Spleen (tissue), 11 donors: ENCODE measurements around the gene KCNB1. TPM values are rescaled to one million over a fixed set of nuclear protein-coding genes. Genes with fewer than 3 reads are reported as not detected.

Experiments used
- DNase-seq: peaks from one replicate; pipeline ENCODE4 v3.0.0-alpha.2; 2020
- H3K27ac ChIP-seq, 8 donors: fragments of 200-600 bp; sonication (generic) in 7 of 8; 1 replicate in 4 of 8; 2 replicates in 4 of 8; pipeline versions ENCODE4 v1.5.0 to v1.8.0; 2016 to 2021; ENCODE audit warnings: inconsistent platforms in 4 of 8, mild to moderate bottlenecking in 4 of 8, moderate library complexity in 1 of 8
- H3K27me3 ChIP-seq, 7 donors: fragments of 200-600 bp; sonication (generic) in 6 of 7; replicated peaks in 1 of 7; 1 replicate in 4 of 7; 2 replicates in 3 of 7; pipeline versions ENCODE4 v1.5.0 to v1.8.0; 2016 to 2021; ENCODE audit warnings: inconsistent platforms in 3 of 7, mild to moderate bottlenecking in 1 of 7
- H3K36me3 ChIP-seq, 6 donors: fragments of 200-600 bp; sonication (generic) in 5 of 6; 1 replicate in 4 of 6; 2 replicates in 2 of 6; pipeline versions ENCODE4 v1.5.0 to v1.8.0; 2016 to 2021; ENCODE audit warnings: inconsistent platforms in 2 of 6
- H3K4me1 ChIP-seq, 6 donors: fragments of 200-600 bp; sonication (generic) in 5 of 6; 1 replicate in 3 of 6; 2 replicates in 3 of 6; pipeline versions ENCODE4 v1.5.0 to v1.8.0; 2016 to 2021; ENCODE audit warnings: inconsistent platforms in 3 of 6
- H3K4me3 ChIP-seq, 8 donors: fragments of 200-600 bp; sonication (generic) in 7 of 8; 1 replicate in 4 of 8; 2 replicates in 4 of 8; pipeline versions ENCODE4 v1.5.0 to v1.8.0; 2016 to 2021; ENCODE audit warnings: inconsistent platforms in 4 of 8, mild to moderate bottlenecking in 4 of 8, moderate library complexity in 2 of 8
- H3K9me3 ChIP-seq, 8 donors: fragments of 200-600 bp; sonication (generic) in 7 of 8; 1 replicate in 4 of 8; 2 replicates in 4 of 8; pipeline versions ENCODE4 v1.5.0 to v1.8.0; 2016 to 2021; ENCODE audit warnings: inconsistent platforms in 4 of 8
- POLR2A ChIP-seq, 3 donors: fragments of 450-650 bp; IDR thresholded peaks; one replicate each; pipeline ENCODE4 v1.5.1; 2017; ENCODE audit warnings: antibody characterized with exemption in 3 of 3, mild to moderate bottlenecking in 1 of 3
- POLR2AphosphoS5 ChIP-seq, 3 donors: sonication (generic); formaldehyde crosslinking; IDR thresholded peaks; one replicate each; pipeline ENCODE4 v1.5.1; 2017; ENCODE audit warnings: antibody characterized with exemption in 3 of 3
- WGBS, 5 donors: extraction: QIAGEN DNeasy Blood & Tissue Kit in 3 of 5; methylation state at CpG; one replicate each; pipeline versions ENCODE4 v1.1.5 to v1.1.7; 2013 to 2018; 5-methylcytosine and 5-hydroxymethylcytosine counted together
- intact Hi-C: fragments of 100-400 bp; cut with DNase I; formaldehyde crosslinking; loops from one replicate; pipeline ENCODE4 v1.15.0; 2023; ENCODE audit warnings: low total_unique reads
- polyA plus RNA-seq, 3 donors: library from polyadenylated mRNA; stranded (reverse); fragments of 200-250 nt; gene quantifications; one replicate each; pipeline ENCODE4 v1.2.1, GENCODE V29; 2013
- total RNA-seq, 7 donors: library from RNA; depleted of rRNA in 3 of 7; stranded (reverse); fragments of >200 nt in 3 of 7; fragmentation: NEBNext Ultra II Directional in 4 of 7; extraction: Animal tissue kit (Norgen Biotek cat#: 25700) in 4 of 7; gene quantifications; one replicate each; pipeline versions ENCODE4 v1.1.0 to v1.2.1, GENCODE V29; 2016 to 2021
- TF ChIP-seq, protein P1 (sequence below), 11 experiments: fragments of 200-600 bp in 7 of 11; fragments of 450-650 bp in 4 of 11; sonication (generic) in 4 of 11; IDR thresholded peaks in 8 of 11; conservative IDR thresholded peaks in 3 of 11; 1 replicate in 7 of 11; 2 replicates in 4 of 11; pipeline versions ENCODE4 v1.4.0 to v1.8.0; 2016 to 2021; ENCODE audit warnings: antibody characterized with exemption in 11 of 11, inconsistent platforms in 4 of 11, mild to moderate bottlenecking in 1 of 11
- donor health status: healthy with polysubstance abuse.
- donor health status: DM: no; HTN: no; CAD: no; lungs with moderate emphysema.
- donor health status: DM: no; HTN: no; CAD: no.
- donor health status: Bipolar disorder and iron deficiency.
- donor health status: healthy.
- donor health status: DM: no; HTN: no; CAD: no.
- donor health status: DM: yes; HTN: yes; CAD: no.

Gene KCNB1
- total and polyA plus RNA-seq, 10 donors = 0.02 to 3.2 (median 0.51) TPM

DNA sequence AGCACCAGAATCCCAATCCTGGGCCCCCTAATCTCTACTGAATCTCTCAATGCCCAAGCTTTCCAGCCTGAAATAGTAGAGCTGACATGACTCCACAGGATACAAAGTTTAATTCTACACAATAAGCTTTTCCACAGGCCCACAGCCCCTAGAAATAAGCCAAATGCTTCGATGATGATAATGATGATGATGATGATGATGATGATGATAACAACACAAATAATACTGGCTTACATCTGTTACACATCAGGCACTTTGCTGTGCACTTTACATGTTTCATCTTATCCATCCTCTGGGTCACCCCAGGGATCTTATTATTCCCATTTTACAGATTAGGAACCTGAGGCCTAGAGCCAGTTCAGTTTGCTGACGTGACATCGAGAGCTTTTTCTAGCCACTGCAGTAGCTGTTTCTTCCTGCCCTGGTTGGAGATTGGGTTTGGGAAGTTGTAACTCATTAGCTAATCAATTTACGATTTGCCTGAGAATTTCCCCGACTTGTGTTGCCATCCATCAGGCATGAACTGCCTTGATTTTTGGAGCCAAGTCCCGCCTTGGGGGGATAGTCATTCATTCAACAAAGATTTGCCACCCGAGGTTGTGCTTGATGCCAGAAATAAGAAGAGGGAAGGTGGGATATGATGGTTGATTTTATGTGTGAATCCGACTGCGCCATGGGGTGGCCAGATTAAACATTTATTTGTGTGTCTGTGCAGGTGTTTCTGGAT is 20.4 kb downstream of the KCNB1 start:
- TF ChIP-seq POLR2AphosphoS5 (IDR thresholded peaks at IDR 0.05) (no peak), POLR2A (IDR thresholded peaks at IDR 0.05) (no peak)
- TF ChIP-seq, protein P1, sequence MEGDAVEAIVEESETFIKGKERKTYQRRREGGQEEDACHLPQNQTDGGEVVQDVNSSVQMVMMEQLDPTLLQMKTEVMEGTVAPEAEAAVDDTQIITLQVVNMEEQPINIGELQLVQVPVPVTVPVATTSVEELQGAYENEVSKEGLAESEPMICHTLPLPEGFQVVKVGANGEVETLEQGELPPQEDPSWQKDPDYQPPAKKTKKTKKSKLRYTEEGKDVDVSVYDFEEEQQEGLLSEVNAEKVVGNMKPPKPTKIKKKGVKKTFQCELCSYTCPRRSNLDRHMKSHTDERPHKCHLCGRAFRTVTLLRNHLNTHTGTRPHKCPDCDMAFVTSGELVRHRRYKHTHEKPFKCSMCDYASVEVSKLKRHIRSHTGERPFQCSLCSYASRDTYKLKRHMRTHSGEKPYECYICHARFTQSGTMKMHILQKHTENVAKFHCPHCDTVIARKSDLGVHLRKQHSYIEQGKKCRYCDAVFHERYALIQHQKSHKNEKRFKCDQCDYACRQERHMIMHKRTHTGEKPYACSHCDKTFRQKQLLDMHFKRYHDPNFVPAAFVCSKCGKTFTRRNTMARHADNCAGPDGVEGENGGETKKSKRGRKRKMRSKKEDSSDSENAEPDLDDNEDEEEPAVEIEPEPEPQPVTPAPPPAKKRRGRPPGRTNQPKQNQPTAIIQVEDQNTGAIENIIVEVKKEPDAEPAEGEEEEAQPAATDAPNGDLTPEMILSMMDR (IDR thresholded peaks at IDR 0.05 in 8 of 11, conservative IDR thresholded peaks at IDR 0.05 in 3 of 11) = no peak
- WGBS, 5 donors = 79 to 88% (median 86%) methylated on average over 9 of the region's 9 CpGs

DNA sequence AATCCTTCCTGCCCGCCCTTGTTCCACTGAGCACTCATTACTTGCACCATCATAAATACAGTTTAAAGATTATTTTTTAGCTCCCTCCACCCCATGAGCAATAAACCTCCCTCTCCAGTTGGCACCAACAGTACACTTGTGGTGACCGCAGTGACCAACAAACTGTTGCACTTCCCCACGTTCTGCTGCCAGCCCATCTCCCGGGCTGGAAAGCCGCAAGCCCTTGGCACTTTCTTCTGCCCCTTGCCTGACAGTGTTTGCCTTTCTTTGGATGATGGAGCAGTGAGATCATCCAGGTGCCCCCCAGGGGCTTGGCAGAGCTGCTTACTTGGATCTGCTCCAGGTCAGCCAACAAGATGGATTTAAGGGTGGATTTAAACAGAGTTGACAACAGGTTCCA is 21.6 kb downstream of the KCNB1 start:
- DNase-seq = no peak
- intact Hi-C loops = no loop called here
- WGBS, 5 donors = 83 to 89% (median 85%) methylated on average over 5 of the region's 5 CpGs

More for the DNA sequence above, 20.4 kb downstream of the KCNB1 start:
- Histone ChIP-seq H3K4me3 (no peak overlapping the region), H3K27me3 (peaks cover 0 to 14% (median 0%) of the 10 kb centered on the region in 7 donors), H3K4me1 (no peaks in the 10 kb centered on the region), H3K9me3 (no peaks in the 10 kb centered on the region), H3K36me3 (no peaks in the 10 kb centered on the region), H3K27ac (no peak overlapping the region)
- intact Hi-C loops = no loop called here
- no peak for DNase-seq

DNA sequence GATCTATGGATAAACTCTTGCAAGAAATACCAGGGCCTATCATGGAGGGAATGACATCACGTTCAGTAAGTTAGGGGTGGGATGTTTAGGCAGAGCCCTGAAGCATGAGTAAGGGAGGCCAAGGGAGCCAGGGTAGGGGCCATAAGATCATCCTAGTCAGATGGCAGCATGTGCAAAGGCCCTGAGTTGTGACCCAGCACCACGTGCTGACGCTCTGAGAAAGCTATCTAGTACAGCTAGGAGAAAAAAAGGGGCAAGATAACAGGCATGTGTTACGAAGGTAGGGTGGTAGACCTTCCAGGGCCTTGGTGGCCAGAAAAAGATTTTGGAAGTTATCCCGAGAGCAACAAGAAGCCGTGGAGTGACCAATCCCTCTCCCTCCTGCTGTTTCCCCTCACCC is 22.3 kb downstream of the KCNB1 start:
- Histone ChIP-seq H3K9me3 (no peaks in the 10 kb centered on the region), H3K36me3 (no peaks in the 10 kb centered on the region), H3K27me3 (peaks cover 0 to 14% (median 0%) of the 10 kb centered on the region in 7 donors), H3K4me3 (no peak overlapping the region), H3K4me1 (no peaks in the 10 kb centered on the region), H3K27ac (no peak overlapping the region)
- TF ChIP-seq POLR2AphosphoS5 (IDR thresholded peaks at IDR 0.05) = no peak
- TF ChIP-seq, protein P1 (IDR thresholded peaks at IDR 0.05 in 8 of 11, conservative IDR thresholded peaks at IDR 0.05 in 3 of 11) = no peak
- TF ChIP-seq POLR2A (IDR thresholded peaks at IDR 0.05) = no peak
- no peak for DNase-seq
- 75 to 88% (median 84%) methylated on average over 6 of the region's 6 CpGs for WGBS, 5 donors
- intact Hi-C loops = no loop called here

More for the DNA sequence above, 21.6 kb downstream of the KCNB1 start:
- Histone ChIP-seq H3K36me3 (no peaks in the 10 kb centered on the region), H3K9me3 (no peaks in the 10 kb centered on the region), H3K27ac (no peak overlapping the region), H3K4me1 (no peaks in the 10 kb centered on the region), H3K27me3 (peaks cover 0 to 14% (median 0%) of the 10 kb centered on the region in 7 donors), H3K4me3 (no peak overlapping the region)
- no peak for TF ChIP-seq POLR2A (IDR thresholded peaks at IDR 0.05)
- no peak for TF ChIP-seq POLR2AphosphoS5 (IDR thresholded peaks at IDR 0.05)
- TF ChIP-seq, protein P1 (IDR thresholded peaks at IDR 0.05 in 8 of 11, conservative IDR thresholded peaks at IDR 0.05 in 3 of 11) = no peak

DNA sequence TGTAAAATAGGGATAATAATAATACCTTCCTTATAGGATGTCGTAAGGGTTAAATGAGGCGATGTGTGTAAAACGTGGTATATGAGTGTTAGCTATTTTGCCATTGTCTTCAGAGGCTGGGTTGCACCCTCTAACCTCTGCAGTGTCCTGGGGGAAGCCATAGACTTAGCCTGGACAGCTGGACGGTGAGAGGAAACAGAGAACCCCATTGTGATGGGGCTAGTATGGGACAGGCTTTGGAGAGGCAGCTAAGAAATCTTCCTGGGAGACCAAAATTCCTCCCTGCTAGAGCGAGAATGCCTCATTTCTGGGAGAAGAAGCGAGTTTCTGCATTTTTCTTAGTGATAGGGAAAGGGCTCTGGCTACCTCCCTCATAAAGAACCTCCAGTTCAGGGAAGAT is 22.8 kb downstream of the KCNB1 start:
- Histone ChIP-seq H3K27ac (no peak overlapping the region), H3K9me3 (no peaks in the 10 kb centered on the region), H3K4me1 (no peaks in the 10 kb centered on the region), H3K4me3 (no peak overlapping the region), H3K27me3 (peaks cover 0 to 14% (median 0%) of the 10 kb centered on the region in 7 donors), H3K36me3 (no peaks in the 10 kb centered on the region)
- 68 to 83% (median 76%) methylated on average over 6 of the region's 6 CpGs for WGBS, 5 donors
- no peak for DNase-seq
- TF ChIP-seq POLR2AphosphoS5 (IDR thresholded peaks at IDR 0.05) = no peak
- TF ChIP-seq POLR2A (IDR thresholded peaks at IDR 0.05) = no peak
- TF ChIP-seq, protein P1 (IDR thresholded peaks at IDR 0.05 in 8 of 11, conservative IDR thresholded peaks at IDR 0.05 in 3 of 11) = no peak
- intact Hi-C loops = no loop called here
